H9 (cell line): ENCODE data around the gene FLT3LG. TPM values are rescaled to one million over a fixed set of nuclear protein-coding genes. Genes with fewer than 3 reads are reported as not detected.

ENCODE experiments used
- DNase-seq: peaks from one replicate; pipeline ENCODE4 v3.0.0-alpha.2; 2017
- H2AFZ ChIP-seq: one replicate; pipeline ENCODE4 v1.6.1; 2013; ENCODE audit warnings: mild to moderate bottlenecking, low read length, control low read depth, moderate library complexity
- H2AK5ac ChIP-seq: 2 replicates; pipeline ENCODE4 v1.6.1; 2013; ENCODE audit warnings: low read length, control low read depth, mixed read lengths; ENCODE audit not compliant: insufficient read length
- H2BK120ac ChIP-seq: one replicate; pipeline ENCODE4 v1.6.1; 2013; ENCODE audit warnings: low read depth, mild to moderate bottlenecking, low read length, control low read depth, inconsistent platforms; ENCODE audit not compliant: poor library complexity, severe bottlenecking
- H2BK12ac ChIP-seq: 2 replicates; pipeline ENCODE4 v1.6.1; 2013; ENCODE audit warnings: low read length, control low read depth, mixed read lengths, low read depth; ENCODE audit not compliant: insufficient read length
- H2BK15ac ChIP-seq: 2 replicates; pipeline ENCODE4 v1.6.1; 2013; ENCODE audit warnings: low read depth, low read length, control low read depth
- H2BK20ac ChIP-seq: one replicate; pipeline ENCODE4 v1.6.1; 2013; ENCODE audit warnings: low read depth, mild to moderate bottlenecking, low read length, control low read depth, inconsistent platforms; ENCODE audit not compliant: poor library complexity, severe bottlenecking
- H2BK5ac ChIP-seq: 2 replicates; pipeline ENCODE4 v1.6.1; 2013; ENCODE audit warnings: low read length, control low read depth, mixed read lengths; ENCODE audit not compliant: insufficient read length
- H3K14ac ChIP-seq: 2 replicates; pipeline ENCODE4 v1.6.1; 2013; ENCODE audit warnings: low read length, control low read depth; ENCODE audit not compliant: insufficient read depth
- H3K18ac ChIP-seq: 2 replicates; pipeline ENCODE4 v1.6.1; 2013; ENCODE audit warnings: low read depth, mild to moderate bottlenecking, mixed read lengths, low read length, control low read depth; ENCODE audit not compliant: insufficient read length
- H3K23ac ChIP-seq: 2 replicates; pipeline ENCODE4 v1.6.1; 2013; ENCODE audit warnings: low read length, control low read depth, mixed read lengths, low read depth; ENCODE audit not compliant: insufficient read length
- H3K23me2 ChIP-seq: 2 replicates; pipeline ENCODE4 v1.6.1; 2013; ENCODE audit warnings: low read depth, mild to moderate bottlenecking, mixed read lengths, low read length, control low read depth; ENCODE audit not compliant: insufficient read length, poor library complexity, severe bottlenecking
- H3K27ac ChIP-seq: 2 replicates; pipeline ENCODE4 v1.5.1; 2013; ENCODE audit warnings: low read length, control low read depth, mixed read lengths, low read depth; ENCODE audit not compliant: insufficient read length
- H3K27me3 ChIP-seq: 2 replicates; pipeline ENCODE4 v1.6.1; 2013; ENCODE audit warnings: low read length, control low read depth, inconsistent platforms; ENCODE audit not compliant: insufficient read depth
- H3K4ac ChIP-seq: 2 replicates; pipeline ENCODE4 v1.6.1; 2013; ENCODE audit warnings: low read depth, mild to moderate bottlenecking, control low read depth, inconsistent platforms, low read length, moderate library complexity
- H3K4me1 ChIP-seq: 2 replicates; pipeline ENCODE4 v1.6.1; 2013; ENCODE audit warnings: low read length, control low read depth, inconsistent platforms; ENCODE audit not compliant: insufficient read depth
- H3K4me2 ChIP-seq: 2 replicates; pipeline ENCODE4 v1.6.1; 2013; ENCODE audit warnings: low read length, control low read depth, mixed read lengths; ENCODE audit not compliant: insufficient read length, insufficient read depth
- H3K56ac ChIP-seq: 2 replicates; pipeline ENCODE4 v1.6.1; 2013; ENCODE audit warnings: low read depth, mild to moderate bottlenecking, mixed read lengths, low read length, control low read depth; ENCODE audit not compliant: insufficient read length
- H3K79me1 ChIP-seq: 2 replicates; pipeline ENCODE4 v1.6.1; 2013; ENCODE audit warnings: low read depth, mild to moderate bottlenecking, moderate library complexity, low read length, control low read depth, inconsistent platforms; ENCODE audit not compliant: insufficient read depth, poor library complexity, severe bottlenecking
- H3K79me2 ChIP-seq: 2 replicates; pipeline ENCODE4 v1.6.1; 2013; ENCODE audit warnings: low read length, control low read depth, inconsistent platforms; ENCODE audit not compliant: insufficient read depth
- H3K9ac ChIP-seq: 2 replicates; pipeline ENCODE4 v1.6.1; 2013; ENCODE audit warnings: low read length, control low read depth, mixed read lengths; ENCODE audit not compliant: insufficient read length; ENCODE audit errors: extremely low read depth
- H3K9me3 ChIP-seq: one replicate; pipeline ENCODE4 v1.6.1; 2013; ENCODE audit warnings: low read depth, low read length, inconsistent platforms; ENCODE audit not compliant: control insufficient read depth
- H3T11ph ChIP-seq: one replicate; pipeline ENCODE4 v1.6.1; 2013; ENCODE audit warnings: mild to moderate bottlenecking, low read length, control low read depth, inconsistent platforms
- H4K20me1 ChIP-seq: one replicate; pipeline ENCODE4 v1.6.1; 2013; ENCODE audit not compliant: control insufficient read depth, insufficient read length, insufficient read depth
- H4K5ac ChIP-seq: 2 replicates; pipeline ENCODE4 v1.6.1; 2013; ENCODE audit warnings: low read depth, mild to moderate bottlenecking, mixed read lengths, low read length, control low read depth; ENCODE audit not compliant: insufficient read length
- H4K8ac ChIP-seq: replicated peaks from 2 replicates; pipeline ENCODE4 v1.6.1; 2013; ENCODE audit warnings: low read length, control low read depth, mixed read lengths, low read depth; ENCODE audit not compliant: insufficient read length
- H4K91ac ChIP-seq: 2 replicates; pipeline ENCODE4 v1.6.1; 2013; ENCODE audit warnings: low read depth, mild to moderate bottlenecking, moderate library complexity, mixed read lengths, low read length, control low read depth; ENCODE audit not compliant: insufficient read length
- H3K27ac Mint-ChIP-seq, 3 experiments: 2 replicates in 2 of 3; 3 replicates in 1 of 3; pipeline ENCODE4 v1.8.0; 2020 to 2021; ENCODE audit warnings: mixed read lengths in 3 of 3, mild to moderate bottlenecking in 1 of 3, moderate library complexity in 1 of 3
- H3K27me3 Mint-ChIP-seq: 2 replicates; pipeline ENCODE4 v1.8.0; 2021; ENCODE audit warnings: low read depth, mild to moderate bottlenecking, moderate library complexity, mixed read lengths
- H3K36me3 Mint-ChIP-seq, 3 experiments: 2 replicates in 2 of 3; 3 replicates in 1 of 3; pipeline ENCODE4 v1.8.0; 2020 to 2021; ENCODE audit warnings: low read depth in 3 of 3, mixed read lengths in 3 of 3; ENCODE audit not compliant: insufficient read depth in 1 of 3
- H3K4me1 Mint-ChIP-seq, 2 experiments: 2 replicates each; pipeline ENCODE4 v1.8.0; 2020; ENCODE audit warnings: mixed read lengths in 2 of 2
- H3K4me3 Mint-ChIP-seq, 2 experiments: 2 replicates in 1 of 2; 3 replicates in 1 of 2; pipeline ENCODE4 v1.8.0; 2020 to 2021; ENCODE audit warnings: mild to moderate bottlenecking in 2 of 2, mixed read lengths in 2 of 2, moderate library complexity in 1 of 2
- H3K9me3 Mint-ChIP-seq, 2 experiments: 2 replicates in 1 of 2; 3 replicates in 1 of 2; pipeline ENCODE4 v1.8.0; 2020; ENCODE audit warnings: mild to moderate bottlenecking in 2 of 2, mixed read lengths in 2 of 2, moderate library complexity in 1 of 2
- CTCF ChIP-seq: fragments of 200-600 bp; sonication (generic); conservative IDR thresholded peaks from 3 replicates; pipeline ENCODE4 v1.8.0; 2021; ENCODE audit warnings: antibody characterized with exemption, mild to moderate bottlenecking
- WGBS: extraction: QIAGEN DNeasy Blood & Tissue Kit; methylation state at CpG from one replicate; pipeline ENCODE4 v1.1.7; 2013; ENCODE audit warnings: missing lambda C conversion rate, low lambda C conversion rate, mixed read lengths; ENCODE audit not compliant: insufficient read length; ENCODE audit errors: extremely low coverage; 5-methylcytosine and 5-hydroxymethylcytosine counted together
- total RNA-seq: library from RNA; stranded (reverse); gene quantifications from 2 replicates; pipeline ENCODE4 v1.2.1, GENCODE V29; 2021

Gene FLT3LG
- total RNA-seq, 1 experiment from 2014 or later, result 2.1 TPM

GRCh38 chr19:49447485-49448431 lies 26.3 kb upstream of the FLT3LG start:
- Histone ChIP-seq H2BK12ac (no peak overlapping the region), H4K5ac (no peak overlapping the region), H3K79me1 (peaks cover 4% of the 10 kb centered on the region), H3K27me3 (no peaks in the 10 kb centered on the region), H2BK20ac (no peak overlapping the region), H4K20me1 (no peaks in the 10 kb centered on the region), H3K23me2 (peaks cover 6% of the 10 kb centered on the region), H3K9me3 (no peaks in the 10 kb centered on the region), H2BK120ac (no peak overlapping the region), H3K4ac (no peak overlapping the region), H3T11ph (no peak overlapping the region), H3K27ac (no peak overlapping the region), H3K18ac (no peak overlapping the region), H3K14ac (no peak overlapping the region; the same call in 1 of the 2 replicates), H3K79me2 (no peaks in the 10 kb centered on the region; the same call in 1 of the 2 replicates), H4K91ac (no peak overlapping the region), H2BK5ac (no peak overlapping the region), H3K23ac (no peak overlapping the region), H3K4me2 (no peak overlapping the region), H2AFZ (no peak overlapping the region), H3K56ac (no peak overlapping the region), H2BK15ac (no peak overlapping the region), H3K4me1 (no peaks in the 10 kb centered on the region), H3K9ac (no peak overlapping the region), H2AK5ac (no peak overlapping the region), H4K8ac (no peak overlapping the region)
- H3K27ac Mint-ChIP-seq, result peak overlapping the region in 2 of 3 experiments; percentile 66 to 86; a peak in 6 of 7 replicates
- peaks cover 39 to 53% (median 50%) of the 10 kb centered on the region in 3 experiments for H3K36me3 Mint-ChIP-seq
- peak; percentile 94 for DNase-seq
- no peaks in the 10 kb centered on the region for H3K9me3 Mint-ChIP-seq
- WGBS, result no CpG with 5 or more reads among the region's 32 CpGs
- peaks cover 17 to 38% of the 10 kb centered on the region in 2 experiments for H3K4me1 Mint-ChIP-seq
- no peak for TF ChIP-seq CTCF
- H3K4me3 Mint-ChIP-seq, result peak overlapping the region; percentile 25 to 50; a peak in 3 of 5 replicates
- H3K27me3 Mint-ChIP-seq, result peaks cover 2% of the 10 kb centered on the region; the same call in 1 of the 2 replicates
